Measurements from ENCODE around the gene FHOD3. TPM values are rescaled to one million over a fixed set of nuclear protein-coding genes. Genes with fewer than 3 reads are reported as not detected.

The FHOD3 gene
- total RNA-seq, 2 donors from 2014 or later: 19.8 to 24.9 TPM

DNA sequence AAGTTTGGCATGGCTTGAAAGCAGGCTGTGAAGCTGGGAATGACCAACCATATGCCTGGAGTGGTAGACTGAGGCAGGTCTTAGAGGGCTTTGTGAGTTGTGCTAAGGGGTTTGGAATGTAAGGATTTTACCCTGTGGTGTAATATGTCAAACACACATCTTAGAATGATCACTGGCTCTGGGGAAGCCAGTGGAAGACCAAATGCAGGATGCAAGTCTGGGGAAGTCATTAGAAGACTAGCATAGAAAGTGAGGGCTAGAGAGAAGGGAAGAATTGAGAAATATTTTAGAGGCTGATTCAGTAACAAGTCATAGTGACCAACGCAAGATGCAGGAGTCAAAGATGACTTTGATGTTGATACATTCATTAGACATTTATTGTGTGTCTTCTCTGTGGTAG lies 3.5 kb upstream of the FHOD3 start:
- H3K4me1 ChIP-seq (ENCODE audit: control insufficient read depth in 1 of 2, low read depth in 2 of 2): peaks cover 0 to 3% of the 10 kb centered on the region in 2 donors
- H3K27me3 ChIP-seq (replicated peaks; ENCODE audit: insufficient read depth): no peaks in the 10 kb centered on the region
- no peaks in the 10 kb centered on the region for H3K9me3 ChIP-seq
- no peaks in the 10 kb centered on the region for H3K36me3 ChIP-seq
- H3K4me3 ChIP-seq: no peak overlapping the region
- TF ChIP-seq, protein P1, sequence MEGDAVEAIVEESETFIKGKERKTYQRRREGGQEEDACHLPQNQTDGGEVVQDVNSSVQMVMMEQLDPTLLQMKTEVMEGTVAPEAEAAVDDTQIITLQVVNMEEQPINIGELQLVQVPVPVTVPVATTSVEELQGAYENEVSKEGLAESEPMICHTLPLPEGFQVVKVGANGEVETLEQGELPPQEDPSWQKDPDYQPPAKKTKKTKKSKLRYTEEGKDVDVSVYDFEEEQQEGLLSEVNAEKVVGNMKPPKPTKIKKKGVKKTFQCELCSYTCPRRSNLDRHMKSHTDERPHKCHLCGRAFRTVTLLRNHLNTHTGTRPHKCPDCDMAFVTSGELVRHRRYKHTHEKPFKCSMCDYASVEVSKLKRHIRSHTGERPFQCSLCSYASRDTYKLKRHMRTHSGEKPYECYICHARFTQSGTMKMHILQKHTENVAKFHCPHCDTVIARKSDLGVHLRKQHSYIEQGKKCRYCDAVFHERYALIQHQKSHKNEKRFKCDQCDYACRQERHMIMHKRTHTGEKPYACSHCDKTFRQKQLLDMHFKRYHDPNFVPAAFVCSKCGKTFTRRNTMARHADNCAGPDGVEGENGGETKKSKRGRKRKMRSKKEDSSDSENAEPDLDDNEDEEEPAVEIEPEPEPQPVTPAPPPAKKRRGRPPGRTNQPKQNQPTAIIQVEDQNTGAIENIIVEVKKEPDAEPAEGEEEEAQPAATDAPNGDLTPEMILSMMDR (IDR thresholded peaks at IDR 0.05): no peak
- ATAC-seq (ENCODE audit: insufficient number of reproducible peaks, low FRiP score, low read depth) (no peak), DNase-seq (ENCODE audit: low spot score) (no peak)
- H3K27ac ChIP-seq: no peak overlapping the region

DNA sequence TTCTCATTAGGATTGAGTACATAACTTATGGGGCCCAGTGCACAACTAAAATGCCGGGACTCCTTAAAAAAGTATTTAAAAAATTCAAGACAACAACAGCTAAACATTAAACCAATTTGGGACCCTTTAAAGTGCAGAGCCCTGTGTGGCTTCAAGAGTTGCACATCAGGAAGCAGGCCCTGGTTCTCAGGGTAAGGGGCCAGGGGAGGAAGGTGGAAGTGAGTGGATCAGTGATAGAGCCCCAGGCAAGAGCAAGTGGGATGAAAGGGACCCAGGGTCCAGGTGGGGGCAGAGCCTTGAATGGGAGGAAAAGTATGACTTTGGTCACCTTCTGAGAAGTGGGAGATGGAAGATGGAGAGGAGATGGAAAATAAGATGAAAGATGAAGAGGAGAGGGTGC lies 2.3 kb upstream of the FHOD3 start:
- ATAC-seq (ENCODE audit: insufficient number of reproducible peaks, low FRiP score, low read depth): no peak
- Histone ChIP-seq H3K27me3 (replicated peaks; ENCODE audit: insufficient read depth) (no peaks in the 10 kb centered on the region), H3K27ac (no peak overlapping the region), H3K9me3 (no peaks in the 10 kb centered on the region), H3K4me1 (ENCODE audit: control insufficient read depth in 1 of 2, low read depth in 2 of 2) (peaks cover 0 to 3% of the 10 kb centered on the region in 2 donors), H3K36me3 (no peaks in the 10 kb centered on the region), H3K4me3 (no peak overlapping the region)
- TF ChIP-seq, protein P1 (IDR thresholded peaks at IDR 0.05): no peak
- DNase-seq (ENCODE audit: low spot score): no peak

- H3K4me1 ChIP-seq (ENCODE audit: control insufficient read depth in 1 of 2, low read depth in 2 of 2): peaks cover 0 to 3% of the 10 kb centered on the region in 2 donors
- H3K4me3 ChIP-seq: peak overlapping the region; percentile 97
- ATAC-seq (ENCODE audit: insufficient number of reproducible peaks, low FRiP score, low read depth) (no peak), DNase-seq (ENCODE audit: low spot score) (no peak)
- H3K9me3 ChIP-seq: no peaks in the 10 kb centered on the region
- TF ChIP-seq, protein P1 (IDR thresholded peaks at IDR 0.05): no peak
- no peaks in the 10 kb centered on the region for H3K36me3 ChIP-seq
- no peaks in the 10 kb centered on the region for H3K27me3 ChIP-seq (replicated peaks; ENCODE audit: insufficient read depth)
- peak overlapping the region in 1 of 2 donors; percentile 86 for H3K27ac ChIP-seq
Measured at GRCh38 chr18:36295880-36296301, 1.6 kb upstream of the FHOD3 start.

GRCh38 chr18:36296650-36297416 lies 680 bp upstream of the FHOD3 start:
- peak overlapping the region; percentile 85 to 86 for H3K27ac ChIP-seq
- no peaks in the 10 kb centered on the region for H3K27me3 ChIP-seq (replicated peaks; ENCODE audit: insufficient read depth)
- H3K4me3 ChIP-seq: peak overlapping the region; percentile 97
- H3K36me3 ChIP-seq: no peaks in the 10 kb centered on the region
- ATAC-seq (ENCODE audit: insufficient number of reproducible peaks, low FRiP score, low read depth) (peak; percentile 6), DNase-seq (ENCODE audit: low spot score) (no peak)
- peaks cover 0 to 3% of the 10 kb centered on the region in 2 donors for H3K4me1 ChIP-seq (ENCODE audit: control insufficient read depth in 1 of 2, low read depth in 2 of 2)
- TF ChIP-seq, protein P1 (IDR thresholded peaks at IDR 0.05): peak; percentile 24
- H3K9me3 ChIP-seq: no peaks in the 10 kb centered on the region

GRCh38 chr18:36298126-36298741 lies 721 bp downstream of the FHOD3 start:
- H3K36me3 ChIP-seq: no peaks in the 10 kb centered on the region
- no peak for ATAC-seq (ENCODE audit: insufficient number of reproducible peaks, low FRiP score, low read depth)
- H3K27me3 ChIP-seq (replicated peaks; ENCODE audit: insufficient read depth): no peaks in the 10 kb centered on the region
- peaks cover 0 to 3% of the 10 kb centered on the region in 2 donors for H3K4me1 ChIP-seq (ENCODE audit: control insufficient read depth in 1 of 2, low read depth in 2 of 2)
- no peaks in the 10 kb centered on the region for H3K9me3 ChIP-seq
- no peak for DNase-seq (ENCODE audit: low spot score)
- peak overlapping the region; percentile 65 for H3K27ac ChIP-seq
- TF ChIP-seq, protein P1 (IDR thresholded peaks at IDR 0.05): no peak
- peak overlapping the region; percentile 97 for H3K4me3 ChIP-seq
